GM20000 (cell line): ENCODE results near the gene NCAM1.

ENCODE experiments used
- DNase-seq: peaks from one replicate; pipeline ENCODE4 v3.0.0; 2012; ENCODE audit warnings: low spot score
- CTCF ChIP-seq: IDR thresholded peaks from 2 replicates; pipeline ENCODE4 v1.5.1; 2012; ENCODE audit warnings: mild to moderate bottlenecking, control low read depth; ENCODE audit errors: extremely low read depth, missing control alignments

NCAM1 gene

GRCh38 chr11:112961751-112962578 is 745 bp downstream of the NCAM1 start:
- TF ChIP-seq CTCF = no peak
- peak; percentile 26 for DNase-seq

DNA sequence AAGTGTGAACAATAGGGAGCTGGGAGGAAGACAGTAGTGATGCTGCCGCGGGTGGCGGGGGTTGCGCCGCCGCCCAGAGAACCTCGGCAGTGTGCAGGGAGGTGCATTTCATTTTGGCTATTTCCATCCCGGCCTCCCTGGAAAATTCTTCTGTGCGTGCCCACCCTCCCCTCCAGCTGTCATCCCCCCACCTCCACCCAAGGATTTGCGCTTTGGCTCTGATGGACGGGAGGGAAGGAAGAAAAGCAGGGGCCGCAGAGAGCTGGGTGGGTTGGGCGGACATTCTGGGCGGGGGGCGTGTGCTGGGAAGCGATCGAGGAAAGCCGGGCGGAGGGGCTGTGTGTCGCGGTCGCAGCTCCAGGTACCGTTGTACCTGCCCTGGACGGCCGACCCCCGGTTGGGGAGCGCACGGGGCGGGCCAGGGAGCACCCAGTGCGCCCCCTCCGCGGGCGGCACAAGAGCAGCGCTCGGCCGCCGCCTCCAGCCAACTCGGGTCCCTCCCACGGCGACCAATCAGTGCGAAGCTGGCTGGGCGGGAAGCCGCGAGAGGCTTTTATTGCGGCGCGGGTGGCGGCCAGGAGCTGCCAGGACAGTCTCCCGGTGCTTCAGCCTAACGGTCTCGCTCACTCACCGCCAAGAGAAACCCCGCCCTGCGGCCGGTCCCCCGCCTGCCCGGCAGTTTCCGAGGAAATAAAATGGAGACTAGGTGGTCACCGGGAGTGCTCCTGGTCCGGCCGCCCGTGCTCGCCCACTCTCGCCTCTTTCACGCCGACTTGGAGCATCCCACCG is 1.6 kb downstream of the NCAM1 start:
- DNase-seq = peak; percentile 36
- TF ChIP-seq CTCF = no peak

- no peak for DNase-seq
- no peak for TF ChIP-seq CTCF
These were observed 2.2 kb downstream of the NCAM1 start for GRCh38 chr11:112963368-112963955.

DNA sequence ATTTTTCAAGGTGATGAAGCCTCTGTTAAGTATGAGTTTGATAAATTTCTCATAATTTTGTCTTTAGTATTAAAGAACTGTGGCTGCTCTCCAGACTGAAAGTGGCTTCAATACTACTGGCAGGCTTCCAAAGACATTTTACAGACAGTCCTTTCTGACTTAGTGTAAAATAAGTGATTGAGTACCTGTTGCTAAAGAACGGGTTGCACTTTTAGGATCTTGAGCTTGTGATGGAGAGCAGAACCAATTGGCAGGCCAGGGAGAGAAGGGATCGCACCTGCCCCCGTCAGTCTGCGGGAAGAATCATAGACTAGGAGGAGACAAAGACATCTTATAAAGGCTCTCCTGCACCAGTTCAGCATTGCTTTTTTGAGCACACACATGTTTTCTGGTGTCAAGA is 4.4 kb downstream of the NCAM1 start:
- no peak for DNase-seq
- no peak for TF ChIP-seq CTCF

DNA sequence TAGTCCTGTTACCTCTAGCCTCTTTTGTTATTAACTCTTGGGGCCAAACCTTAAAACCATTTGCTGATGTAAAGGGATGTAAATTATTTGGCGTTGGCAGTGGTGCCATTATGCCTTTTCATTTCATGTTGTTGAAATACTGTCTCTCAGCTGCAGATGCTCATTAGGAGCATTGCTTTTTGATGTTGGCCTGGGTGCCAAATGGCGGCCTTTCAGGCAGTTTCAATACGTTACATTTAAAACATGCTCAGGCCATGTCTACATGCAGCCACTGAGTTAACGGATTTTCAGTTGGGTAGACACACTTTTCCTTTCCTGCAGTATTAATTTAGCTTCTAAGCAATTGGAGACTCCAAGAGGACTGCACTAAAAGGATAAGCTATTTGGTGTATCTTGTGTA is 5.3 kb downstream of the NCAM1 start:
- no peak for DNase-seq
- TF ChIP-seq CTCF = no peak

DNA sequence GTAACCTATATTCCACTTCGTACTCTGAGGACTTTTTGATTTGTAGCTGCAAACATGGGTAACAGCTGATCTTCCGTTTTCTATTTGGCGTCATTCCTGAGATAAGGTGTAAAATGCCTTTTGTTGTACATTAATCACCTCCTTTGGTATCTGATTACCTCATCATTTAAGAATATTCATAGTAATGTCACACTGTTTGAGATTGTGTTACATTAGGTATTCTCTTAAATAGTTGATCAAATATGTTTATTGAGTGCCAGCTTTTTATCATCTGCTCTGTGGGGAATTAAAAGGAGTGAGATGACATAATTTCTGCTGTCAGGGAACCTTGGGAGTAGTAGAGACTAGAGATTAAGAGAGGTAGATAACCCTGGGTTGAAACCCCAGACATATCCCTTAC is 5.9 kb downstream of the NCAM1 start:
- no peak for TF ChIP-seq CTCF
- DNase-seq = no peak
